Stimulated activated CD4-positive, alpha-beta T cell treated with anti-CD3 and anti-CD28 coated beads, Interleukin-1b, Interleukin-23, amount 100 ng/mL, for 1 hour (primary cell): ENCODE measurements around the gene KBTBD6.
"Not testable (repeated sequence)": the region's sequence is repeated elsewhere in the genome, so short reads cannot be mapped to it uniquely, and the experiment has no call there.

Experiments used
- DNase-seq, 2 donors: peaks; one replicate each; pipeline ENCODE4 v3.0.0-alpha.2; 2020; ENCODE audit warnings: low read depth in 2 of 2

Gene KBTBD6

GRCh38 chr13:41136396-41137031 lies 3.9 kb upstream of the KBTBD6 start:
- no peak for DNase-seq

GRCh38 chr13:41133951-41134350 lies 1.3 kb upstream of the KBTBD6 start:
- no peak for DNase-seq

GRCh38 chr13:41131660-41132511 lies 716 bp downstream of the KBTBD6 start:
- DNase-seq = not testable (repeated sequence)

GRCh38 chr13:41131189-41131588 lies 1.4 kb downstream of the KBTBD6 start:
- not testable (repeated sequence) for DNase-seq

GRCh38 chr13:41130356-41130755 lies 2.2 kb downstream of the KBTBD6 start:
- DNase-seq = no peak

- DNase-seq = no peak
These were observed 4.9 kb downstream of the KBTBD6 start for GRCh38 chr13:41127701-41128100.

GRCh38 chr13:41122838-41123237 lies 9.8 kb downstream of the KBTBD6 start:
- no peak for DNase-seq

- no peak for DNase-seq
These were observed 14.7 kb downstream of the KBTBD6 start for GRCh38 chr13:41117869-41118268.

GRCh38 chr13:41111454-41111853 lies 21.1 kb downstream of the KBTBD6 start:
- DNase-seq = no peak

GRCh38 chr13:41107584-41108014 lies 25.0 kb downstream of the KBTBD6 start:
- no peak for DNase-seq

GRCh38 chr13:41107104-41107571 lies 25.5 kb downstream of the KBTBD6 start:
- DNase-seq = no peak

- DNase-seq = no peak
These were observed 32.6 kb downstream of the KBTBD6 start for GRCh38 chr13:41099986-41100385.

- no peak for DNase-seq
These were observed 33.8 kb downstream of the KBTBD6 start for GRCh38 chr13:41098761-41099160.

- not testable (repeated sequence) for DNase-seq
These were observed 36.9 kb downstream of the KBTBD6 start for GRCh38 chr13:41095681-41096080.

- DNase-seq = no peak
These were observed 46.5 kb downstream of the KBTBD6 start for GRCh38 chr13:41085961-41086585.

GRCh38 chr13:41079725-41080124 lies 52.9 kb downstream of the KBTBD6 start:
- DNase-seq = no peak
